Measurements from ENCODE around the gene DLG4.
A peak's percentile ranks its signal among the peaks of the same experiment; 100 is the strongest.

Gene DLG4

DNA sequence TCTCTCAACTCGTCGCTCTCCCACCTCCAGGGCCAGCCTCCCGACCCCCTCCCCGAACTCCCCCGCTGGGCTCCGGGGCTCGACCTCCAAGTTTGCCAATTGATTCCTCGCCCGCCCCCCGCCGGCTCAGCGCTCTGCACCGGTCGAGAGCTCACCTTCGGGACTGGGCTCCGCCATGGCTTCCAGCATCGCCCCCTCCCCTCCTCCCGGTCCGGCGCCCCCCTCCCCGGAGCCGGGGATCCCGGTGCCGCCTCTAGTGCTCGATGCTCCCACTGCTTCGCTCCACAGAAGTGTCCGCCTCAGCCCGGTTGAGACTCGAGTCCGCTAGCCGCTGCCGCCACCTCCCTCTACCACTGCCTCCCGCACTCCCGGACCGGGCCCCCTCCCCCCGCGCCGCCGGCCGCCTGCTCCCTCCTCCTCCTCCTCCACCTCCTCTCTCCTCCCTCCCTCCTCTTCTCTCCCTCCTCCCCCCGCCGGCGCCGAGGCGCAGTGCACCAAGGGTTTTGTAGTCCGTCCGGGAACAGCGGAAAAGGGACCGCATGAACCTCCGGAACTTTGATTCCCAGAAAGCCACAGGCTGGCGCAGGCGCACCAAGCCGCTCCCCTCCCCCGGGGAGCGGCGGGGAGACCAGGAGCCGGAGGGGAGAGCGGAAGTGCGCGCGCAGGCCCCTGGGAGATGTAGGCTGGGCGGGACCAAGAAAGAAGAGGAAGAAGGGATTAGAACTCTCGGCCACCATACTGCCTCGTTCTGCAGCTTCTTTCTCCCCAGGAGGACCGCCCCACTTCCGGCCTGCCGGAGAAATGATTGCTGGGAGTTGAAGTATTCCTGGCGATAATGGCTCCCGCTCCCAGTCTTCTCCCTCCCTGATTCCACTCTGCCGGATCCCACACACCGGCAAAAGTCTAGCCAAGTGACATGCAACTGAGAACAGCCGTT lies 19.7 kb upstream of the DLG4 start, which contains the start of gene PHF23:
Gene PHF23 (minus strand): TSS at position 367 of the 937 bp plus-strand sequence. CDS start 178 bp downstream, at position 189.
- Mint-ChIP-seq H3K27ac (peak within 1 kb of the TSS; percentile 91), H3K27me3 (no peaks in the 10 kb centered on the region), H3K4me1 (ENCODE audit: low read depth) (peaks cover 64% of the 10 kb centered on the region), H3K9me3 (ENCODE audit: low read depth) (no peaks in the 10 kb centered on the region), H3K36me3 (peaks cover 2% of the 10 kb centered on the region), H3K4me3 (peak within 1 kb of the TSS; percentile 97)

DNA sequence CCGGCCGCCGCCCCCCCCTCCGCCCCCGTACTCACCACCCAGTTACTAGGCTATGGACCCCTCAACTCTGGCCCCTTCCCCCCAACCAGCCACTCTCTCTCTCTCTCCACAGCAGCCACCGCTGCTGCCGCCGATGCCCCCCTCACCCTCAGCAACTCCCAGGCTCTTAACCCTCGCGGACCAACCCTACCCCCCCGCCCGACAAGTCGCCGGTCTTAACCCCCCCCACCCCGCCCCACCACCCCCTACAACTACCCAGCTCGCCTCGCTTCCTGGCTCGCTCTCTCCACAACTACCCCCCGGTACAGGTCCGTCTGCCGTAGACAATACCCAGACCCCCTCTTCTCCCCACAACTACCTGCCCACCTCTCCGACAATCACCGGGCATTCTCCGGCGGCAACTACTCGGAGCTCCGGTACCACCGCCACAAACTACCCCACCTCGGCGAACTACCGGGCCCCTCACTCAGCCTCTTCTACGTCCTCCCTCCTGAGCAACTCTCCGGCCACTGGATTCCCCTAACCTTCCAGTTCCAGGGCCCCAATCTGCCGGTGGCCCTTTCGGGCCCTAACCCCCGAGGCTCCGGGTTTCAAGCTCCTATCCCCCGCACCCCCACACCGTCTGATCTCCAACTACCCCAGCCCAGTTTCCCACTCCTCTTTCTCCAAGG lies 18.9 kb upstream of the DLG4 start:
- H3K27ac Mint-ChIP-seq, result peak overlapping the region; percentile 91
- H3K27me3 Mint-ChIP-seq, result no peaks in the 10 kb centered on the region
- peaks cover 67% of the 10 kb centered on the region for H3K4me1 Mint-ChIP-seq (ENCODE audit: low read depth)
- H3K9me3 Mint-ChIP-seq (ENCODE audit: low read depth), result no peaks in the 10 kb centered on the region
- peaks cover 2% of the 10 kb centered on the region for H3K36me3 Mint-ChIP-seq
- peak overlapping the region; percentile 97 for H3K4me3 Mint-ChIP-seq

DNA sequence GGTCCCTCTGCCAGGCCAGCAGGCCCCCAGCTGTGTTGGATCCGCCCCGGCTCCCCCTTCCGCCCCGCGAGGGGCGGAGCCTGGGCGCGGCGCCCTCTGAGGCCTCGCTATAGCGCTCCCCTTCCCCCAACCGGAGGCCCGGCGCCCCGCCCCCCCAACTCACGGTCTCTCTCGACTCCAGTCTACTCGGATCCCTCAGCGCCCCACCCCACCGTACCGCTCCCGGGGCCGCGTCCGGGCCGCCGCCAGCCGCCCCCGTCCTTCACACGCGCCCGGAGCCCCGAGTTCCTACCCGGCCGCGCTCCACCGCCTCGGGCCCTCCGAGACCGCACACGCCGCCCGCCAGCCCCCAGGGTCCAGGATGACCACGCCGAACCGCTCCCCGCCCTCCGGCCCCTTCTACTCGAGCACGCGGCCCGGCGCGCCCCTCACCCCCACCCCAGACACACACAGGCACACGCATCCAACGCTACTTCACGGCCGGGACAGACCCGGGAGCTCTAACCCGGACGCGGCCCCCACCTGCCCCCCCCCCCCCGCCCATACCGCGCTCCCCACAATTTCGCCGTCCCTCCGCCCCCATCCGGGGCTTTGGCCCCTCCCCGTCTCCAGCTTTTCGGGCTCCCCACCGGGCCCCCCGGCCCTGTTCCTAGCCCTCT lies 18.3 kb upstream of the DLG4 start:
- H3K4me3 Mint-ChIP-seq, result peak overlapping the region; percentile 97
- H3K27ac Mint-ChIP-seq, result peak overlapping the region; percentile 65
- no peaks in the 10 kb centered on the region for H3K27me3 Mint-ChIP-seq
- H3K4me1 Mint-ChIP-seq (ENCODE audit: low read depth), result peaks cover 66% of the 10 kb centered on the region
- peaks cover 2% of the 10 kb centered on the region for H3K36me3 Mint-ChIP-seq
- H3K9me3 Mint-ChIP-seq (ENCODE audit: low read depth), result no peaks in the 10 kb centered on the region

DNA sequence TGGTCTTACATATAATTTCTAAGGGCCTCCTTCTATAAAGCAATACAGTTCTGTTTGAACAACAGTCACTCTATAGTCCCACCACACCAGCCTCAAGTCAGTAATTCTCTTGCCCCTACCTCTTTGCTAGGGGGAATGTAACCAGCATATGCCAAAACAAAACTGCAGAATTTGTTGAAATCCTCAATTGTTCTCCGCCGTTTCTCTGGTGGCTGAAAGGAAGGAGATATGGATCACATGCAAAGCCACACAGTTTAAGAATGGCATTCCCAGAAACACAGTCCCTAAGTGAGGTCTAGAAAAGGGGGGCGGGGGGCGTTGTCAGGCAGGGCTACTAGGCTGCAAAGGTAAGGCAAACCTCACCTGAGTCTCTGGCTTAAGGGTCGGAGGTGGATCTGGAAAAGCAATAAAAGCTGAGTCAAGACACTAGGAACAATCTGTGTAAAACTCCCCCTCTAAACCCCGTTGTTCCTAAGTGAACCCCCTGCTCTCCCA lies 17.7 kb upstream of the DLG4 start:
- H3K27me3 Mint-ChIP-seq, result no peaks in the 10 kb centered on the region
- H3K4me1 Mint-ChIP-seq (ENCODE audit: low read depth), result peaks cover 66% of the 10 kb centered on the region
- peak overlapping the region; percentile 65 for H3K27ac Mint-ChIP-seq
- H3K36me3 Mint-ChIP-seq, result peaks cover 2% of the 10 kb centered on the region
- H3K9me3 Mint-ChIP-seq (ENCODE audit: low read depth), result no peaks in the 10 kb centered on the region
- H3K4me3 Mint-ChIP-seq, result peak overlapping the region; percentile 97

DNA sequence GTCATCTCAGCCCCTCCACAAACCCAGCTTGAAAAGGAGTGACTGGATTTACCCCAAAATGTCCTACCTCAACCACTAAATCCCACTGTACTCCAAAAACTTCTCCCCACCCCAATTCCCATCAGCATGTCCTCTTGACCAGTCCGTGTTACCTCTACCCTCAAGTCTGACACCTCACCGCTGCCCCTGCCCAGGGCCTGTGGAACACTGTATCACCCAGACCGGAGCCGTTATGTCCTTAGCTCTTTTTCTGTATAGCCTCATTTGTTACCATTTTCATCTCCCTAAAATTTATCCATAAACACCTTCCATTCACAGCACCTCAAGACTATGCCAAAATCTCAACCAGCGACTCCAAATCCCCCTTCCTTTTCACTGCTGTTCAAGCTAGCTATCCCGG lies 17.2 kb upstream of the DLG4 start:
- peaks cover 67% of the 10 kb centered on the region for H3K4me1 Mint-ChIP-seq (ENCODE audit: low read depth)

DNA sequence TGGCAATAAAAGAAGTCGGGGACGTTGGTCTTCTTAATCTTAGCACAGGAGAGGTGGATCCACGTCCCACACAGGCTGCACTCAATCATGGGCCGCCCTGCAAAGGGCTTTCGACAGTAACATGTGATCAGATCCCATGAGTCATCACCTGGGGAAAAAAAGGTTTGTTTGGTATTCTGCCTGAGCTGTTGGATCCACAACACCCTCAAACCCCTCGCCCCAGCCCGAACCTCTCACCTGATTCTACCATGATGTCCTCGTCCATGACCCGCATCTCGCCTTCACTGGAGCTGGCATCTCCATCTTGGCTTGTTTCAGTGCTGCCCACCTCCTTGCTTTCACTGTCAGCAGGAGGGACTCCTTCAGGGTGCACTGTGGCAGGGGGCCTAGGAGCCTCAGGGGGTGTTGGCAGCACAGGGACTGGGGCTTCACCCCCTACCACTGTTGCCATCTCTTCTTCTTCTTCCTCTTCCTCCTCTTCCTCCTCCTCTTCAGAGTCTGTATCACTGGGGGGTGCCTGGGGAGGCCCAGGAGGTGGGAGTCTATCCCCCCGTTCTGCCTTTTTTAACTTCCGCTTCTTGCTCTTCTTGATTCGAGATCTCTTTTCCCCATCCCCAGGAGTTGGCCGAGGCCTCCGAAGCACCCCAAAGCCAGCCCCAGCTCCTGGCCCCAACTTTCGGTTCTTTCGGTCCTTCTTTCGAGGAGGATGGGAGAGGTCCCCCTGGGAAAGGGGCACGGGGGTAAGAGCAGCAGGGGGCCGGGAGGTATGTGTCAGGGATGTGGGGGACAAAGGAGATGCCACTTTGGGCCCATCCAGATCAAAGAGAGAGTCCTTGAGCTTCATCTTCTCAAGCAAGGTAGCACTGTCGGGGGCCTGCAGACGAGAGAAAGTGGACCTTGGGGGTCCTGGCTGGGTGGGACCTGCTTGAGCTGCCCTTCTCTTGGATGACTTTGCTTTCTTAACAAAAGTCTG lies 16.3 kb upstream of the DLG4 start:
- Mint-ChIP-seq H3K4me3 (peak overlapping the region; percentile 96), H3K36me3 (peaks cover 5% of the 10 kb centered on the region), H3K27me3 (no peaks in the 10 kb centered on the region), H3K4me1 (ENCODE audit: low read depth) (peaks cover 60% of the 10 kb centered on the region), H3K27ac (peak overlapping the region; percentile 65), H3K9me3 (ENCODE audit: low read depth) (no peaks in the 10 kb centered on the region)

More for the DNA sequence above, 17.2 kb upstream of the DLG4 start:
- Mint-ChIP-seq H3K9me3 (ENCODE audit: low read depth) (no peaks in the 10 kb centered on the region), H3K27me3 (no peaks in the 10 kb centered on the region), H3K36me3 (peaks cover 5% of the 10 kb centered on the region), H3K4me3 (peak overlapping the region; percentile 97), H3K27ac (peak overlapping the region; percentile 65)

DNA sequence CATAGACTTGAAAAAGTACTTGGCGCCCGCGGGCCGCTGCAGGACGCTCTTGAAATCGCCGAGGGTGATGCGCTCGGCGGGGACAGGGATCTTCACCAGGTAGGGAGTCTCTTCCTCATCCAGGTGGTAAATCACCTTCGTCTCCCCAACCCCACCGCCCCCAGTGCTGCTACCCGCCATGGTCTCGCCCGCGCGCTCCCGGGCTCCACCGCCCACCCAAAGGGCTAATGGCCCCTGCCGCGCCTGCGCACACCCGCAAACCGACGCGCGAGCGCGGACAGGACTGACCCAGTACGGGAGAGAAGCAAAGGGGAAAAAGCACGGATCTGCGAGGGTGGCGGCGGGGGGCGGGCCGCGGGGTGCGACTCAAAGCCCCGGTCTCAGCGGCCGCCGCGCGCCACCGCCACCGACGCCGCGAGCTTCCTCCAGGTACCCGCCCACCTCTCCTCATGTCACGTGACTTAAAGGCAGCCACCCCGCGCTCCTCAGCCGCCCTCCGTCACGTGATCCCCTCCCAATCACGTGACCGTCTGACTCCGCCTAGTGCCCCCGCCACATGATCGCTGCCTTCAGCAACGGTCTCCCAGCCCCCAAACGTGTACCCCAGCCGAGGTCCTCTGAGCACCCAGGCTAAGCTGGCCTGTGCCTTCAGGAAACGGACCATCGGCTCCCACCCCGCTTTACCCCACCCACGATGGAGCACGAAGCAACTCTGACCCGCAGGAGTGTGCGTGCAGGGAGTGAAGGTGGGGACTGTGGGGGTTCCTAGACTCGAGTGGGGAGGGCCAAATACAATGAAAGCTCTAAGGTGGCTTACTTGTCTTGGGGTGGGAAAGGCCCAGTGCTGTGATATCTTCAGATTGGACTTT lies 14.7 kb upstream of the DLG4 start, which contains the start of gene DVL2:
Gene DVL2 (minus strand): TSS at position 435 of the 869 bp plus-strand sequence. CDS start 255 bp downstream, at position 180.
- Mint-ChIP-seq H3K27ac (peak within 1 kb of the TSS; percentile 95), H3K4me1 (ENCODE audit: low read depth) (peaks cover 49% of the 10 kb centered on the region), H3K4me3 (peak within 1 kb of the TSS; percentile 96), H3K36me3 (peaks cover 5% of the 10 kb centered on the region), H3K9me3 (ENCODE audit: low read depth) (no peaks in the 10 kb centered on the region), H3K27me3 (no peaks in the 10 kb centered on the region)

DNA sequence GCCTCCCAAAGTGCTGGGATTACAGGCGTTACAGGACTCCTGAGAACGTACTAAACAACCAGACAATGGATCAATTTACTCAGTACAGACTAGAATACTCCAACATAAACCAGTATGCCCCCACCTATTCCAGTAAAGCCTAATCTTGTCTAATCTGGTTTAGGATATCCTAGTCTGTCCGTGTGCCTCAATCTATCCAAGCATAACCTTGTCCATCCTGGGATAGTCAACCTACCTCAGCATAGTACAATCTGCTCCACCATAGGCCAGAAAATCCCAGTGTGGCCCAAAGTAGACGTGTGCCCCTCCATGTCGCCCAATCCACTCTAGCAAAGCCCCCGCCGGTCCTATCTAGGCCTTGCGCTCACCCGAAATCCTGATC lies 14.1 kb upstream of the DLG4 start:
- Mint-ChIP-seq H3K36me3 (peaks cover 5% of the 10 kb centered on the region), H3K9me3 (ENCODE audit: low read depth) (no peaks in the 10 kb centered on the region), H3K4me1 (ENCODE audit: low read depth) (peaks cover 49% of the 10 kb centered on the region), H3K4me3 (peak overlapping the region; percentile 96), H3K27me3 (no peaks in the 10 kb centered on the region), H3K27ac (peak overlapping the region; percentile 95)

DNA sequence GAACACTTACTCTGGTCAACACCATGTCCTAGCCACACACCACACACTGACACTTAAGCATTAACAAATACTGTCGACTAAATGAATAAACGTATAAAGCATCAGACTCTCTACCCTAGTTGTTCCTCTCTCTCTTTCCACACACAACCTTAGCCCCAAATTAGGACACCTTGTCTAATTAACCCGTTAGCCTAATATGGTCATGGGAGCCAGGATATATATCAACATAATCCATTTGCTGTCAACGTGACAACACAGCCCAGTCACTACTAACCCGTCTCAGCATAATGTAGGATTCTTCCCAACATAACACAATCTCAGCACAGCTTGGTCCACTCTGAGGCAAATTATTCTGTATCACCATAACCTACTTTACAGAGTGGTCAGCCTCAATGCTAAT lies 12.5 kb upstream of the DLG4 start:
- Mint-ChIP-seq H3K36me3 (peaks cover 9% of the 10 kb centered on the region), H3K27me3 (no peaks in the 10 kb centered on the region), H3K9me3 (ENCODE audit: low read depth) (no peaks in the 10 kb centered on the region), H3K4me3 (peak overlapping the region; percentile 76), H3K27ac (no peak overlapping the region), H3K4me1 (ENCODE audit: low read depth) (peaks cover 50% of the 10 kb centered on the region)

DNA sequence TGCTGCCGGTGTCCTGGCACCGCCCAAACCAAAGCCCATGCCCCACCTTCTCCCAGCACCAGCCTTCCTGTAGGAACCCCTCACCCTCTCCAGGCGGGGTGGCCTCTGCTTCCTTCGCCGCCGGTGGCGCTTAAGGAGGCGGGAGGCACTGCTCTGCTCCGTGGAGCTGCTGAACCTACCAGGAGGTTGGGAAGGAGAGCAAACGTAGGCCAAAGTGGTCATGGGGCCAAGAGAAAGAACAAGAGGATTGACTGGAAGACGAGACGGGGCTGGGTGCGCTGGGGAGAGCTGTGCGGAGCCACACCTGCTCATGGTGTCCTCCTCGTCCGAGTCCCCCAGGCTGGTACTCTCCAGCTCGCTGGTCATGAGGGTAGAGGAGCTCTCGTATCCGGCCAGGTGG lies 9.9 kb upstream of the DLG4 start:
- Mint-ChIP-seq H3K36me3 (peaks cover 7% of the 10 kb centered on the region), H3K9me3 (ENCODE audit: low read depth) (no peaks in the 10 kb centered on the region), H3K27me3 (no peaks in the 10 kb centered on the region), H3K4me1 (ENCODE audit: low read depth) (peaks cover 26% of the 10 kb centered on the region), H3K27ac (no peak overlapping the region), H3K4me3 (no peak overlapping the region)

DNA sequence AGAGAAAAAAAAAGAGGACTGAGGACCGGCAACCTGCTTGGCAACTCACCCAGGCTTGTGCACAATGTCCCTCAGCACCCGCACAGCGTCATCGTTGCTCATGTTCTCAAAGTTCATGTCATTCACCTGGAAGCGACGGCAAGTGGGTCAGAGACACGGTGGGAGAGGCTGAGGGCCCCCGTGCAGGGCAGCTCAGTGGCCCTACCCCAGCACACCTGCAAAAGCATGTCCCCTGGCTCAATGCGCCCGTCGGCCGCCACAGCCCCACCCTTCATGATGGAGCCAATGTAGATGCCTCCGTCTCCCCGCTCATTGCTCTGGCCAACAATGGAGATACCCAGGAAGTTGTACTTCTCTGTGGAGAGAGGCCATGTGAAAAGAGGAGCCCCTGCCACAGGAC lies 9.3 kb upstream of the DLG4 start:
- H3K4me3 Mint-ChIP-seq, result no peak overlapping the region
- H3K27ac Mint-ChIP-seq, result no peak overlapping the region
- no peaks in the 10 kb centered on the region for H3K9me3 Mint-ChIP-seq (ENCODE audit: low read depth)
- H3K4me1 Mint-ChIP-seq (ENCODE audit: low read depth), result peaks cover 24% of the 10 kb centered on the region
- no peaks in the 10 kb centered on the region for H3K27me3 Mint-ChIP-seq
- peaks cover 7% of the 10 kb centered on the region for H3K36me3 Mint-ChIP-seq

DNA sequence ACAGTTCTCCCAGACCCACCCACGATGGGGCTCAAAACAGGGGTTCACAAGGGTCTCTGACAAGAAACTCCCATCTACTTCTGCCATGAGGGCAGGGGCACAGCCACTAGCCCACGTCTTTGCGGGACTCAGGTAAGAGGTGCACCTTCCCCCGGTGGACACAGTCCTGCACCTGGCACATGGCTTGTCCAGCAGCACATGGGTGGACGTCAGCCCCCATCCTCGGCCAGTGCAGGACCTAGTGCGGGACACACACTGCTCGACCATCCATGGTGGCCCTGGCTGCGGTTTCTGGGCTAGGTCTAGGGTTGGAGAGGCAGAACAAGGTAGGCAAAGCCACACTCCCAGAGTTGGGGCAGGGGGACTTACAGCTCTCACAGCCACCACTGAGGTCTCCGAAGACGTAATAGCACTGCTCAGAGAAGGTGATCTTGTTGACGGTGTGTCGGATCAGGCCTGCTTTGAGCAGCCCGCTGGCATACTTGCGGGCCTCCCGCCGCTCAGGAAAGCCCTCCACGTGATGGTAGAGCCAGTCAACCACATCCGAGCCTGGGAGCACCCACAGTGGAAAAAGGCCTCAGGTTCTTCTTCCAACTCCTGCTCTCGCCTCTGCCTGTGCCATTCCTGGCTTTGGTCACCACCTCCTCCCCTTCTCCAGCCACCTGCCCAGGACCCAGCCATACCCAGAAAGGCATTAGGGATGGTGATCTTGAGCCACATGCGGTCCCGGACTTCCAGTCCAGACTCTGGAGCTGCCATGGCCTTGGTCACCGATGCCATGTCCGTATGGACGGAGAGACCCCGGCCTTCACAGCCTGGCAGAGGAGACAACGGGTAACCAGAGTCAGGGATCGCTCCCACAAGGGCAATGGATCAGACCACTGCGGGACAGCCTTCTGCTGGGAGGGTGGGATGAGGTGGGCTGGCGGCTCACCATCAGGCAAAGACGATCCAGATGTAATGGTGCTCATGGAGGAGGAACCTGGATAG lies 7.4 kb upstream of the DLG4 start:
- no peaks in the 10 kb centered on the region for H3K27me3 Mint-ChIP-seq
- no peak overlapping the region for H3K4me3 Mint-ChIP-seq
- no peak overlapping the region for H3K27ac Mint-ChIP-seq
- peaks cover 8% of the 10 kb centered on the region for H3K36me3 Mint-ChIP-seq
- H3K4me1 Mint-ChIP-seq (ENCODE audit: low read depth), result peaks cover 15% of the 10 kb centered on the region
- H3K9me3 Mint-ChIP-seq (ENCODE audit: low read depth), result no peaks in the 10 kb centered on the region
